Measurements from ENCODE around the gene LINGO1.

The LINGO1 gene

GRCh38 chr15:77613814-77614213, 18.9 kb downstream of the LINGO1 start:
- DNase-seq = no peak

GRCh38 chr15:77612958-77613601, 19.6 kb downstream of the LINGO1 start:
- DNase-seq = no peak

GRCh38 chr15:77611767-77612166, 20.9 kb downstream of the LINGO1 start:
- no peak for DNase-seq

- no peak for DNase-seq
Measured at GRCh38 chr15:77610731-77611130, 22.0 kb downstream of the LINGO1 start.

GRCh38 chr15:77609558-77609957, 23.2 kb downstream of the LINGO1 start:
- no peak for DNase-seq

GRCh38 chr15:77608774-77609173, 23.9 kb downstream of the LINGO1 start:
- no peak for DNase-seq

- no peak for DNase-seq
Measured at GRCh38 chr15:77607894-77608261, 24.8 kb downstream of the LINGO1 start.

- DNase-seq = peak; percentile 72
Measured at GRCh38 chr15:77607111-77607893, 25.4 kb downstream of the LINGO1 start.

GRCh38 chr15:77606142-77607034, 26.3 kb downstream of the LINGO1 start:
- DNase-seq = peak; percentile 63

- DNase-seq = no peak
Measured at GRCh38 chr15:77605547-77605946, 27.2 kb downstream of the LINGO1 start.

- DNase-seq = no peak
Measured at GRCh38 chr15:77604973-77605372, 27.7 kb downstream of the LINGO1 start.

GRCh38 chr15:77603611-77604336, 28.9 kb downstream of the LINGO1 start:
- no peak for DNase-seq

GRCh38 chr15:77602800-77603199, 29.9 kb downstream of the LINGO1 start:
- no peak for DNase-seq

GRCh38 chr15:77599899-77600298, 32.8 kb downstream of the LINGO1 start:
- no peak for DNase-seq

- no peak for DNase-seq
Measured at GRCh38 chr15:77599357-77599756, 33.4 kb downstream of the LINGO1 start.

GRCh38 chr15:77598644-77599043, 34.1 kb downstream of the LINGO1 start:
- DNase-seq = no peak

GRCh38 chr15:77597804-77598453, 34.8 kb downstream of the LINGO1 start:
- no peak for DNase-seq

- DNase-seq = no peak
Measured at GRCh38 chr15:77596821-77597803, 35.6 kb downstream of the LINGO1 start.

GRCh38 chr15:77595231-77595630, 37.5 kb downstream of the LINGO1 start:
- DNase-seq = no peak

GRCh38 chr15:77592758-77593157, 40.0 kb downstream of the LINGO1 start:
- no peak for DNase-seq
